NCI-H1436 (cell line): ENCODE data around the gene CAMK2D.
A peak's percentile ranks its signal among the peaks of the same experiment; 100 is the strongest.

Experiments used
- DNase-seq: peaks from one replicate; lab custom pipeline; 2025; lab: John Stamatoyannopoulos, UW

The CAMK2D gene

DNA sequence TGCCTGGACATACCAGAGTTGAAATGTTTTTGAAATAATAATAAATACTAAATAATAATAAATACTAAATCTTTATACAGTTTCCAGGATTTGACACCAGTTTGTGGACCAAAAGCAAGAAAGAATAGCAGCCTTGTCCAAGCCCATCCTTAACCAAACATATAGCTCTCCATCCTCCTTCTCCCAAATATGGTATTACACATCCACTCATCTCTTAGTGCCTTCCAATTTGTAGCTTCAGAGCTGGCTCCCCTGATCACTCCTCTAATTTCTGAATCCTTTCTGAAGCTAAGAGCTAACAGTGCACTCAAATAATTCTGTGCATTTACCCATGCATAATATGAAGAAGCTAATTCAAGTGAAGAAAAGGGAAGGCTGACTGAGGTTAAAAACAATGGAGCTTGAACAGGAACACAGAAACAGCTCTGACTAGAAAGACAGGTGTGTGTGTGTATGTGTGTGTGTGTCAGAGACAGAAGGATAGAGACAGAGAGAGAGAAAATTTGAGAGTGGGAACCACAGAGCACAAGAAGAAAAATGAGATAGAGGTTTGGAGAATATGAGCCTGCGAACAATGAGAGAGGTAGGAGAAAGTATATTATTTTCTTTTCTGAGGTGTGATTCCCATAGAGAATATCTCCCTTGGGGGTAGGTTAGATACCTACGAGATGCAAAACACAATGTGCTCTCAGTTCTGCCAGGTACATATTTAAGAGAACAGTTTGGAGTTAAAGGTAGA lies 123.5 kb downstream of the CAMK2D start:
- peak; percentile 46 for DNase-seq

DNA sequence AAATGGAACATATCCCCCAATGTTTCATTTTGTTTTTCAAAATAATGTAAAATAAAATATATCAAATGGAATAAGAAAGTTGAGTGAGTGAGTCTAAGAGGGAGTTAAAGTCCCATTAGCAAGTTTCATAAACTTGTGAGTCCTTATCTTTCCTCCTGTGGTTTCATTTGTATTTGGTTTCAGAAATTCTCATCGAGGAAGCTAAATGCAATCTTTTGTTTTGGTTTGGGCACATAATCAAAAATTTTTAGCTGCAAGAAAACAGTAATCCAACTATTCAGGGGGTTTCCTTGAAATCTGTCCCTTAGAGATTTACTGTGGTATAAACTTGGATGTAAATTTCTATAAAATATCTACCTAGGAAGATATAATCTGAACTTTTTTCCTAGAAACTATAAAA lies 124.2 kb downstream of the CAMK2D start:
- no peak for DNase-seq

DNA sequence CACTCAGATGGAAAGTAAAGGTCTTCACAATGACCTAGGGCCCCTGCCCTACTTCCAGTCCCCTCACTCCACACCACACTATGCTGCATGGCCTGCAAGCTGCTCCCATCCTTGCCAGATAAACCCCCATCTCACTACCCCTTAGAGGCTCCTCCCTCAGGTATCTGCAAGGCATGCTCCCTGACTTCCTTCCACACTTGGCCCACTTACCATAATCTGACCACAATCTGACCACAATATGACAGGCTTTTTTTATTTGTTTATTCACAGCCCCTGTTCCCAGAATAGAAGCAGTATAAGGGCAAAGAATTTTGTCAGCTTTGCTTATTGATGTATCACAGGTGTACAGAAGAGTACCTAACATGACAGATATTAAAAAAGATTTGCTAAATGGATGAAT lies 124.7 kb downstream of the CAMK2D start:
- no peak for DNase-seq

DNA sequence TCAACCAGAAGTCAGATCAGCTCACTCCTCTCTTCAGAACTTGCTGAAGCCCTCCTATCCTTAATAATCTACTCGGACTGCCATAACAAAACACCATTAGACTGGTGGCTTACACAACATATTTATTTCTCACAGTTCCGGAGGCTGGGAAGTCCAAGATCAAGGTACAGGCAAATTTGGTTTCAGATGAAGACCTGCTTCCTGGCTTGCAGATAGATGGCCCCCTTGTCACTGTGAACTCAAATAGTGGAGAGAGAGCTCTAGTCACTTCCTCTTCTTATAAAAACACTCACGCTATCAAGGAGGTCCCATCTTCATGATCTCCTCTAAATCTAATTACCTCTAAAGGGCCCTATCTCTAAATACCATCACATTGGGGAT lies 125.1 kb downstream of the CAMK2D start:
- no peak for DNase-seq

DNA sequence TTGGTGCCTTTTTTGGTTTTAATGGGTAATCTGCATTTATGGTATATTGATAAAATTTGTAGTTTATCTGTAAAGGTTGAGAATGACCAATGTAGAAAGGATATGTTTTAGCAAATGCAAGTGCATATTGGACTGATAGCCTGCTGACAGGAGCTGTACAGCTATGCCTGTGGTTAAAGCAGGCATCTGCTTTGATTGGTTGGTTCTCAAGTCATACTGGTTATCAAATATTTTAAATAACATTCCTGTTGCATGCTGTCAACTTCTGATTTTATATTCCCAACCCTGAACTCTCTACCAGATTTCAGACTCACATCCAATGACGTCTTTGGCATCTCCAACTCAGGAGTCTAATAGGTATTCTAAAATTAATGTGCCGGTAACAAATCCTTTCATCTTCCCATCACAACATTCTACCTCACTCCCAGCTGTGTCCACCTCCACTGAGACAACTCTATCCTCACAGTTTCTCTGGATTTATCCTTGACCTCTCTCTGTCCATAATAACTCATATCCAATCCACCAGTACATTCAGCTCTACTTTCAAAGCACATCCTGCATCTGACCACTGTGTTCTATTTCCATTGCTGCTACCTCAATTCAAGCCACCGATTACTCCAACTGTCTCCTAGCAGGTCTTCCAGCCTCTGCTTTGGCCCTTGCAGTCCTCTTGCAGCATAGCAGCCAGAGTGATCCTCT lies 125.7 kb downstream of the CAMK2D start:
- no peak for DNase-seq

DNA sequence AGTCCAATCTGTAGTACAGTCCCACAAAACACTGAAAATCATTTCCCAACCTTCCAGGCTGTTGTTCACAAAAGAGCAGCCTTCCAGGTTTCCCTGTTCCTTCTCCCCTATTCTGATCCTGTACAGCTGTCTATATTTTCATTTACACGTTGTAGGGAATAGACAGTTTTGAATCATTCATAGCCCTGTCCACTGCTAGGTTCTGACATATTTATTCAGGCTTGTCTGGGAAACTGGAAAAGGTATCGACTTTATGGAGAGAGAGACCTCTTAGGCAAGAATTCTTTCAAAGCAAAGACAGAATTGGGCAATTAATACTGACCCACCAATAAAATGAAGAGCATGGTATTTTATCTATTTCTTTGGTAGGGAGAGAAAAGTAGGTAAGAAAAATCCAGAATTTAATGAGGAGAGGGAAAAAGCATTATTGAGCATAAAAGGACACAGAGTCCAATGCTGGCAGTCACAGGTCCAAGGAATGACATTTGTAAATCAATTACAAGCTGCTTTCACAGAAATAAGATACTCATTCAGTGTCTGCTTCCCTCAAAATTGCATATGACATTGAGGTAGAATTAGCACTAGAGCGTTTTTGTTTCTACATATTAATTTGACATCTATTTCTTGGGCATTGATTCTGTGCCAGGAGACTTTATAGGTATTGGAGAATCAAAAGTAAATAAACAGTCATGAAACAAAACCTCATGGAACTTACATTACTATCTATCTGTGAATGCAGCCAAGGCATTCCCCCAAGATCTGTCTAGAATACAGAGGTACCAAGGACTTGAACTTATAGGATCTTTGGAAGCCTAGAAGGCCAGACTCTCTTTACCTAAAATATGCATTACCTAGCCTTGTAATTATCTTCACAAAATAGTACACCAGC lies 127.2 kb downstream of the CAMK2D start:
- DNase-seq = no peak

DNA sequence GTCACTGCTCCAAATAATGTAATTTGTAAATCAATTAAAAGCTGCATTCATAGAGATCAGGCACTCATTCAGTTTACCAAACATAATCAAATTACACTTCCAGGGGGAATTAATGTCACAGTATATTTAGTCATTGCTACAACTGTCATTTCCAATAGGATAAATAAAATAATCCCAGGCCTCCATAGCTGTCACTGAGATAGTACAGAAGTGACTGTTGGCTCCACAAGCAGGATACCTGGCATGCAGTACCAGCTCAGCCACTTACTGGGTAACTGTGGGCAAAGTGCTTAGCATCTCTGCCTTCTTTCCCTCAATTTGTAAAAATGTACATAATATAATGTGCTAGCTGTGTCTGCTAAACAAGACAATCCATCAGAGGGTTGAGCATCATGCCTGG lies 128.1 kb downstream of the CAMK2D start:
- DNase-seq = peak; percentile 45

DNA sequence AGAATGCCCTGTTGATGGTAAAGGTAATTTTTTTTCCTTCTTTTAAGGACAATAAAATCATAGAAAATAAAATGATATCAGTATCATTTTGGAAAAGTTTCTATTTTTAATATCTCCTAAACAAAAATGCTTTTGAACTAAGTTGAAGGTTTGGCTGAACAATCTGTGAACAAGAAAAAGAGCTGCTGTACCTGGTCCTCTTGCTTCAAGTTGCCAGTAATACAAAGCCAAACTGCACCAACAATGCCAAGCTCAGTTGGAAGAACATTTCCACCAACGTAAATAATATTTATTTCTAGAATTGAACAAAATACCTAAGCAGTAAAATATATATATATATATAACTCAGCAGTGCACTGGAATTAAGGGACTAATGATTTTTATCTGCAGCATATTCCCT lies 132.8 kb downstream of the CAMK2D start:
- no peak for DNase-seq

DNA sequence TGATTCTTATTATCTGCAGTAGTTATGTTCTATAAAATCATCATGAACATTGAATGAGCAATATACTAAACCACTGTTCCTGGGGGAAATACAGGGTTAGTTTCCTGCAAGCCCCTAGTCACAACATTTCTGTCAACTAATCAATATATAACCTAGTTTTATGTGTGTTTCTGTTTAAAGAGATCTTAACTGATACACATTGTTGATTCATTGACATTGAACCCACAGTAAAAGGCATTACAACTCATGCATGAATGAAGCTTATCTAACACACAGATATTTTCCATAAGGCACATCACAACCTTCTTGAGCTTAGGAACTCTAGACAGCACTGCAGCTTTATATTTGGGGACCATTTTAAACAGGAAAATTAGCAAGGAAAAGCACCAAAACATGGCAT lies 134.2 kb downstream of the CAMK2D start:
- DNase-seq = no peak

DNA sequence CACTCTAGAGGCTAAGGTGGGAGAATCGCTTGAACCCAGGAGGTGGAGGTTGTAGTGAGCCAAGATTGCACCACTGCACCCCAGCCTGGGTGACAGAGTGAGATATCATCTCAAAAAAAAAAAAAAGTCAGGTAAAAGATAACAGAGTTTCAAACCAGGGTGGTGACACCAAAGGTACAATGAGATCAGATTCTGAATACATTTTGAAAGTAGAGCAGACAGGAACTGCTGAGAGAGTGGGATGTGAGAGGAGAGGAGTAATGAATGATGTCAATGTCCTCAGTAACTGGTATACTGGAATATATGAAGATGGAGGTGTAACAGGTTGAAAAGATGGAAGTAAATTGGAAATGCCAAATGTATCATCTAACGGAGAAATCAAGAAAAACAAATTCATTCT lies 135.6 kb downstream of the CAMK2D start:
- DNase-seq = no peak

DNA sequence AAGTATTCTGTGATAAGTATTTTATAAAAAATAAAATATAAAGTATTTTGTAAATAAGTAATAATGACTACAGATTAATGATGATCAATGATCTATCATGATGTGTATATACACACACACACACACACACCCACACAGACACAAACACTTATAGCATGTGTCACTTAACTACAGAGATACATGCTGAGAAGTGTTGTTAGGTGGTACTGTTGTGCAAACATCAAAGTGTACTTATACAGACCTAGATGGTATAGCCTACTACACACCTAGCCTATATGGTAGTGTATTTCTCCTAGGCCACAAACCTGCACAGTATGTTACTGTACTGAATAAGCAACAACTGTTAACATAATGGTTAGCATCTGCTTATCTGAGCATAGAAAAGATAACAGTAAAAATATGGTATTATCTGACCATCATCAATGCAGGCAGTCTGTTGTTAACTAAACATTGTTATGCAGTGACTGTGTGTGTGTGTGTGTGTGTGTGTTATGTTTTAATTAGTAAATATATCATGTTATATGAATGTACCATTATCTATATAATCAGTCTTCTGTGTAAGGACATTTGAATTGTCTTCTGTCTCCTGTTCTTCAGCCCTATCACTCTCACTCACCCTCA lies 138.2 kb downstream of the CAMK2D start:
- no peak for DNase-seq

DNA sequence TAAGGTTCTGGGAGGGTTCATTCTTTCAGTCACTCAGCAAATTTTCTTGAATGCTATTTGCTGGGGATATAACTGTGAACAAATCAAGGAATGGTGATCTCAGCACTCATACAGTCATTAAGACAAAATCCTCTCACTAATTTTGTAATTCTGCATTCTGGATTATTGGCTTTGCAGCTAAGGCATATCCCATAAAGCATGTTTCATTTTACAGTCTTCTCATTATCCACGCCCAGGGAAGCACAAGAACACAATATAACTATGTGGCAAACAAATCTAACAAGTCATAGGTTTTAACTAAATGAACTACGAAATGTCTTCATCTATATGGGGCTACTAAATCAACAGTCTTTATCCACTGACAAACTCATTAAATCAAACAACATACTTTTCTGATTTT lies 139.9 kb downstream of the CAMK2D start:
- no peak for DNase-seq

DNA sequence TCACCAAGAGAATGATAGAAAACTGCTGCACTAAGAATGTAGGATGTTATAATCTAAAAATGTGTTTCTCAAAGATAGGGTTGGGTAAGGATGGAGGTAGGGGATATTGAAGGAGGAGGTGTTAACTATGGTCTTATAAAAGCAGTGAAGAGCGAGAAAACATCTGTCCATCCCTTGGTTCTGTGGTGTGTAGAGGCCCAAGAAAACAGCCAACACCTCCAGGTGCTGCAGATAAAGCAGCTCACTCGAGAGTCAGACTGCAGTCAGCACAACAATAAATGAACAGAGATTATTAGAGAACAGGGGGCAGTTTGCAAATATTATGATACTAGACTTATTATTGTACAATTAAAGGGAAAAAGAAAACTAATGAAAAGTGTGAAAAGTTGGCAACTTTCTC lies 141.5 kb downstream of the CAMK2D start:
- DNase-seq = no peak

DNA sequence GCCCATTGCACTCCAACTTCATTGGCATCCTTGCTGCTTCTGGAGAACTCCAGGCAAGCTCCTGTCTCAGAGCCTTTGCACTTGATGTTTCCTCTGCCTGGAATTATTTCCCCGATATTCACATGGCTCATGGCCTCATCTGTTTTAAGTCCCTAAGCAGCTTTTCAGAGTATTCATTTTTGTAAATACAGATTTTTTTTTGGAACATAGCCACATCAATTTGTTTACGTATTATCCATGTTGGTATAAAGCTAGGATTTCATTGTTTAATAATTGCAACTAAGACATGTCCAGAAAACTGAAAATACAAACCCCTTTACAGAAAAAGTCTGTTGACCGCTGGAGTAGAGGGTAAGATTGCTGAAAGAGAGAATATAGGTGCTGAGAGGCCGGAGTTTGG lies 142.0 kb downstream of the CAMK2D start:
- DNase-seq = no peak

DNA sequence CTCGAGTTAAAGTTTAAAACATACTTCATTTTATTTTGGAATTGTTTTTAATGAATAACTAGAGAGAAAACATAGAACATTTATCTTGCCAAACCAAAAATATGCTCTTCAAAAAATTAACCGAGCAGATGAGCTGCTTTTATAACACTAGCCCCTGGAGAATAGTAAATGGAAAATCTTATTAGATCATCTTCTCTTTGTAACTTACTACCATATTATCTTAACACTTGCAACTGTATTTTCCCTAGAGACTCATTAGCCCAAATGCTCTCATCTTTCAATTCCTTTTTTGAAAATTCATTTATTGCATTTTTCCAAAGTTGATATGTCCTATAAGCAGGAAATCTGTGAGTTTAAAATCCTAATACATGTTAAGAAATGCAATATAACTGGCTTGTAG lies 143.3 kb downstream of the CAMK2D start:
- no peak for DNase-seq

DNA sequence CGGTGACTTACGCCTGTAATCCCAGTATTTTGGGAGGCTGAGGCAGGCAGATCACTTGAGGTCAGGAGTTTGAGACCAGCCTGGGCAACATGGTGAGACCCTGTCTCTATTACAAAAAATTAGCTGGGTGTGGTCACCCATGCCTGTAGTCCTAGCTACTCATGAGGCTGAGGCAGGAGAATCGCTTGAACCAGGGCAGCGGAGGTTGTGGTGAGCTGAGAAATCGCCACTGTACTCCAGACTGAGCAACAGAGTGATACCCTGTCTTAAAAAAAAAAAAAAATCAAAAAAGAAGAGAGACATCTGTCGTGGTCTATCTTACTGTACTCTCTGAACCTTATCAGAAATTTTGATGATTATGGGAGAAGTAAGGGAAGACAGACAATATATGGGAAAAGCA lies 144.3 kb downstream of the CAMK2D start:
- DNase-seq = no peak

DNA sequence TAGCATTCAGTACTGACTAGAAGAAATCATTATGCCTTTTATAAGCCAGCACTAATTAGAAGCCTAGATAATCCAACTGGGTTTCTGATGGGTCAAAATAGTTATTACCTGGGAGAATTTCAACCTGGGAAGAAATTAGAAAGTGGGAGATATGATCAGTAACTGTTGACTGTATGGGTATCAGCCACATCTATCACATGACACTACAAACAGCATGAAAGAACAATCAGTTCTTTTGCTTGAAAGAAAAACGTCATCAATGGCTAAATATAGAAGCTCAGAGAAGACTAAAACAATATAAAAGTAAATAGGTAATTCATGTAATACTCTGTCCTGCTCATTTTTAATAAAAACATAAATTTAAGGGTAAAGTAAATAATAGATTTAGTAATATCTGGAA lies 145.1 kb downstream of the CAMK2D start:
- no peak for DNase-seq

DNA sequence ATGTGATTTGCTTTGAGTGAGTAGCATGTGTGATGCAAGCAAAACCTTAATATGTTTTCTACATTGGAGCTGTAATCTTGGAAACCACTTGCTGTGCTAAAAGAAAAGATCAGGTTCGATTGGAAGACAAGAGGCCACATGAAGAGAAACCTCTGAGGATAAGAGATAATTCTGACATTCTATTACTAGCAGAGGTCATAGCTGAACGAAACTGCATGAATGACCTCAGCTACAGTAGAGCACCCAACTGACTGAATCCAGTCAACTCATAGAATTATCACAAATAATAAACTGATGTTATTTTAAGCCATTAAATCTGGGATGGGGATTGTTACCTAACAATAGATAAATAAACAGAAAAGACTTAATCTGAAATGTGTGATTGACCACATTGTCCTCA lies 147.1 kb downstream of the CAMK2D start:
- DNase-seq = no peak

DNA sequence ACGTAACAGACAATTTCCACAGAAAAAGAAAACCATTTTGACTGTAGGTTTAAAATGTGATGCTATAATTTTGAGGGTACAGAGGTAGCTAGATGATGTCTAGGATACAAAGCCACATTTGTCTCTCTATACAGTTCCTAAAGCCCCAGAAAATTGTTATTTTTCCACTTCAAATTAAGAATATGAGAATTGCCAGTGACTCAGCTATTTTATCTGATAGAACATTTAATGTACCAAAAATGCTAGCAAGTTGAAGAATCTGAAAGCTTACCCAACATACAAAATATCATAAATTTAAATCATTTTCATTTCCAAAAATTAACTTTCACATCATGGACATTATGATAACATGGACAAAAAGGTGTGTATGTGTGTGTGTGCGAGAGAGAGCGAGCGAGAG lies 148.0 kb downstream of the CAMK2D start:
- no peak for DNase-seq

DNA sequence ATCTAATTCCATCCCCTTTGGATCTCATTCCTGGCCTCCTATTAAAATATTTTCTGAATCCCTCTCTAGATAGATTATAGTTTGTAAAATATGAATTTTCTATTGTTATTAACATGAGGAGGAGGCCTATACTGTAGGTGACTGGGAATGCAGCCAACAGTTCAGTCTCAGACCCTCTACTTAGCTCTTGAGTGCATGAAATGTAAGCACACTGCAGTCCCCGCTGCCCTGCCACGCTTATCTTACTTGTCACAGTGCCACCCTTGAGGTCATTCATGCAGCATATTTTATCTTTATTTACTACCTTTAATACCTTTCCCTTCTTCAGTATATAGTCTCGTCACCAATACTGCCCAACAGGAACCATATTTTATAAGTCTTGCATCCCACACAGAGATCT lies 151.0 kb downstream of the CAMK2D start:
- DNase-seq = peak; percentile 28

DNA sequence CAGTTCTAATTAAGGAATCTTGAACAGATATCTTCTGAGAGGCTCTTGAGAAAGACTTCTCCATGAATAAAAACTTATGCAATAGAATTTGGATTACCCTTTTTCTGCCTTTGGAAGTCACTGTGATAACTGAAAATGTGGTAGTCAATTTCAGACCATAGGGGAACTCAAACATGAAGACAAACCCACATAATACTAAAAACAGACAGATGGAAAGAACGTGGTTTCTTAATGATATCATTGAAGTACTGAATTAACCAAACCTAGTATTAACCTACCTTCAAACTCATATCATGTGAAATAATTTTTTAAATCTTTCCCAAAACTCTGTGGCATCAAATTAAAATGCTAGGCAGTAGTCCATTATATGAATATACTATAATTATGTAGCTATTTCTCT lies 153.5 kb downstream of the CAMK2D start:
- DNase-seq = no peak

DNA sequence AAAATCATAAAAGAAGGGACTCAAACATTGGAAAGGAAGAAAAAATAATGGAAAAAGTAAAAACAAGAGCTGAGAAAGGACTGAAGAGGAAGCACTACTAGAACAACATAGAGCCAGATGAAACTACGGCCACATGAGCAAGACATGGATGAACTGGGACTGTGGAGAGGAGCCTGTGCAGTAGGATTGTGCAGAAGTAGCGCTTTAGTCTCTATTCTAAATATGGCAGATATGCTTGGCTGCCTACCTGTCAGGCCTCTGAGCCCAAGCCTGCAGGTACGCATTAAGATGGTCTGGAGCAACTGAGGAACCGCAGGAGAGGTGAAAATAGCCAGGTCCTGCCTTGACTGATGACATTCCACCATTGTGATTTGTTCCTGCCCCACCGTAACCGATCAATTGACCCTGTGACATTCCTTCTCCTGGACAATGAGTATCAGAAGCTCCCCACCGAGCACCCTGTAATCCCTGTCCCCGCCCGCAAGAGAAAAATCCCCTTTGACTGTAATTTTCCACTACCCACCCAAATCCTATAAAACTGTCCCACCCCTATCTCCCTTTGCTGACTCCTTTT lies 154.3 kb downstream of the CAMK2D start:
- DNase-seq = no peak
